Measurements from ENCODE around the gene PABPN1. TPM values are rescaled to one million over a fixed set of nuclear protein-coding genes. Genes with fewer than 3 reads are reported as not detected.

The PABPN1 gene
- total and polyA plus RNA-seq, 9 of the 15 experiments (the other 6 are each of a cell fraction or from before 2014, with no cell fraction given), result 32.6 to 388 (median 178) TPM

- TF ChIP-seq, protein P1, sequence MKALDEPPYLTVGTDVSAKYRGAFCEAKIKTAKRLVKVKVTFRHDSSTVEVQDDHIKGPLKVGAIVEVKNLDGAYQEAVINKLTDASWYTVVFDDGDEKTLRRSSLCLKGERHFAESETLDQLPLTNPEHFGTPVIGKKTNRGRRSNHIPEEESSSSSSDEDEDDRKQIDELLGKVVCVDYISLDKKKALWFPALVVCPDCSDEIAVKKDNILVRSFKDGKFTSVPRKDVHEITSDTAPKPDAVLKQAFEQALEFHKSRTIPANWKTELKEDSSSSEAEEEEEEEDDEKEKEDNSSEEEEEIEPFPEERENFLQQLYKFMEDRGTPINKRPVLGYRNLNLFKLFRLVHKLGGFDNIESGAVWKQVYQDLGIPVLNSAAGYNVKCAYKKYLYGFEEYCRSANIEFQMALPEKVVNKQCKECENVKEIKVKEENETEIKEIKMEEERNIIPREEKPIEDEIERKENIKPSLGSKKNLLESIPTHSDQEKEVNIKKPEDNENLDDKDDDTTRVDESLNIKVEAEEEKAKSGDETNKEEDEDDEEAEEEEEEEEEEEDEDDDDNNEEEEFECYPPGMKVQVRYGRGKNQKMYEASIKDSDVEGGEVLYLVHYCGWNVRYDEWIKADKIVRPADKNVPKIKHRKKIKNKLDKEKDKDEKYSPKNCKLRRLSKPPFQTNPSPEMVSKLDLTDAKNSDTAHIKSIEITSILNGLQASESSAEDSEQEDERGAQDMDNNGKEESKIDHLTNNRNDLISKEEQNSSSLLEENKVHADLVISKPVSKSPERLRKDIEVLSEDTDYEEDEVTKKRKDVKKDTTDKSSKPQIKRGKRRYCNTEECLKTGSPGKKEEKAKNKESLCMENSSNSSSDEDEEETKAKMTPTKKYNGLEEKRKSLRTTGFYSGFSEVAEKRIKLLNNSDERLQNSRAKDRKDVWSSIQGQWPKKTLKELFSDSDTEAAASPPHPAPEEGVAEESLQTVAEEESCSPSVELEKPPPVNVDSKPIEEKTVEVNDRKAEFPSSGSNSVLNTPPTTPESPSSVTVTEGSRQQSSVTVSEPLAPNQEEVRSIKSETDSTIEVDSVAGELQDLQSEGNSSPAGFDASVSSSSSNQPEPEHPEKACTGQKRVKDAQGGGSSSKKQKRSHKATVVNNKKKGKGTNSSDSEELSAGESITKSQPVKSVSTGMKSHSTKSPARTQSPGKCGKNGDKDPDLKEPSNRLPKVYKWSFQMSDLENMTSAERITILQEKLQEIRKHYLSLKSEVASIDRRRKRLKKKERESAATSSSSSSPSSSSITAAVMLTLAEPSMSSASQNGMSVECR (CRISPR knock-in tag; IDR thresholded peaks at IDR 0.05), result no peak; the same call in 1 of the 2 replicates
- TF ChIP-seq, protein P2, sequence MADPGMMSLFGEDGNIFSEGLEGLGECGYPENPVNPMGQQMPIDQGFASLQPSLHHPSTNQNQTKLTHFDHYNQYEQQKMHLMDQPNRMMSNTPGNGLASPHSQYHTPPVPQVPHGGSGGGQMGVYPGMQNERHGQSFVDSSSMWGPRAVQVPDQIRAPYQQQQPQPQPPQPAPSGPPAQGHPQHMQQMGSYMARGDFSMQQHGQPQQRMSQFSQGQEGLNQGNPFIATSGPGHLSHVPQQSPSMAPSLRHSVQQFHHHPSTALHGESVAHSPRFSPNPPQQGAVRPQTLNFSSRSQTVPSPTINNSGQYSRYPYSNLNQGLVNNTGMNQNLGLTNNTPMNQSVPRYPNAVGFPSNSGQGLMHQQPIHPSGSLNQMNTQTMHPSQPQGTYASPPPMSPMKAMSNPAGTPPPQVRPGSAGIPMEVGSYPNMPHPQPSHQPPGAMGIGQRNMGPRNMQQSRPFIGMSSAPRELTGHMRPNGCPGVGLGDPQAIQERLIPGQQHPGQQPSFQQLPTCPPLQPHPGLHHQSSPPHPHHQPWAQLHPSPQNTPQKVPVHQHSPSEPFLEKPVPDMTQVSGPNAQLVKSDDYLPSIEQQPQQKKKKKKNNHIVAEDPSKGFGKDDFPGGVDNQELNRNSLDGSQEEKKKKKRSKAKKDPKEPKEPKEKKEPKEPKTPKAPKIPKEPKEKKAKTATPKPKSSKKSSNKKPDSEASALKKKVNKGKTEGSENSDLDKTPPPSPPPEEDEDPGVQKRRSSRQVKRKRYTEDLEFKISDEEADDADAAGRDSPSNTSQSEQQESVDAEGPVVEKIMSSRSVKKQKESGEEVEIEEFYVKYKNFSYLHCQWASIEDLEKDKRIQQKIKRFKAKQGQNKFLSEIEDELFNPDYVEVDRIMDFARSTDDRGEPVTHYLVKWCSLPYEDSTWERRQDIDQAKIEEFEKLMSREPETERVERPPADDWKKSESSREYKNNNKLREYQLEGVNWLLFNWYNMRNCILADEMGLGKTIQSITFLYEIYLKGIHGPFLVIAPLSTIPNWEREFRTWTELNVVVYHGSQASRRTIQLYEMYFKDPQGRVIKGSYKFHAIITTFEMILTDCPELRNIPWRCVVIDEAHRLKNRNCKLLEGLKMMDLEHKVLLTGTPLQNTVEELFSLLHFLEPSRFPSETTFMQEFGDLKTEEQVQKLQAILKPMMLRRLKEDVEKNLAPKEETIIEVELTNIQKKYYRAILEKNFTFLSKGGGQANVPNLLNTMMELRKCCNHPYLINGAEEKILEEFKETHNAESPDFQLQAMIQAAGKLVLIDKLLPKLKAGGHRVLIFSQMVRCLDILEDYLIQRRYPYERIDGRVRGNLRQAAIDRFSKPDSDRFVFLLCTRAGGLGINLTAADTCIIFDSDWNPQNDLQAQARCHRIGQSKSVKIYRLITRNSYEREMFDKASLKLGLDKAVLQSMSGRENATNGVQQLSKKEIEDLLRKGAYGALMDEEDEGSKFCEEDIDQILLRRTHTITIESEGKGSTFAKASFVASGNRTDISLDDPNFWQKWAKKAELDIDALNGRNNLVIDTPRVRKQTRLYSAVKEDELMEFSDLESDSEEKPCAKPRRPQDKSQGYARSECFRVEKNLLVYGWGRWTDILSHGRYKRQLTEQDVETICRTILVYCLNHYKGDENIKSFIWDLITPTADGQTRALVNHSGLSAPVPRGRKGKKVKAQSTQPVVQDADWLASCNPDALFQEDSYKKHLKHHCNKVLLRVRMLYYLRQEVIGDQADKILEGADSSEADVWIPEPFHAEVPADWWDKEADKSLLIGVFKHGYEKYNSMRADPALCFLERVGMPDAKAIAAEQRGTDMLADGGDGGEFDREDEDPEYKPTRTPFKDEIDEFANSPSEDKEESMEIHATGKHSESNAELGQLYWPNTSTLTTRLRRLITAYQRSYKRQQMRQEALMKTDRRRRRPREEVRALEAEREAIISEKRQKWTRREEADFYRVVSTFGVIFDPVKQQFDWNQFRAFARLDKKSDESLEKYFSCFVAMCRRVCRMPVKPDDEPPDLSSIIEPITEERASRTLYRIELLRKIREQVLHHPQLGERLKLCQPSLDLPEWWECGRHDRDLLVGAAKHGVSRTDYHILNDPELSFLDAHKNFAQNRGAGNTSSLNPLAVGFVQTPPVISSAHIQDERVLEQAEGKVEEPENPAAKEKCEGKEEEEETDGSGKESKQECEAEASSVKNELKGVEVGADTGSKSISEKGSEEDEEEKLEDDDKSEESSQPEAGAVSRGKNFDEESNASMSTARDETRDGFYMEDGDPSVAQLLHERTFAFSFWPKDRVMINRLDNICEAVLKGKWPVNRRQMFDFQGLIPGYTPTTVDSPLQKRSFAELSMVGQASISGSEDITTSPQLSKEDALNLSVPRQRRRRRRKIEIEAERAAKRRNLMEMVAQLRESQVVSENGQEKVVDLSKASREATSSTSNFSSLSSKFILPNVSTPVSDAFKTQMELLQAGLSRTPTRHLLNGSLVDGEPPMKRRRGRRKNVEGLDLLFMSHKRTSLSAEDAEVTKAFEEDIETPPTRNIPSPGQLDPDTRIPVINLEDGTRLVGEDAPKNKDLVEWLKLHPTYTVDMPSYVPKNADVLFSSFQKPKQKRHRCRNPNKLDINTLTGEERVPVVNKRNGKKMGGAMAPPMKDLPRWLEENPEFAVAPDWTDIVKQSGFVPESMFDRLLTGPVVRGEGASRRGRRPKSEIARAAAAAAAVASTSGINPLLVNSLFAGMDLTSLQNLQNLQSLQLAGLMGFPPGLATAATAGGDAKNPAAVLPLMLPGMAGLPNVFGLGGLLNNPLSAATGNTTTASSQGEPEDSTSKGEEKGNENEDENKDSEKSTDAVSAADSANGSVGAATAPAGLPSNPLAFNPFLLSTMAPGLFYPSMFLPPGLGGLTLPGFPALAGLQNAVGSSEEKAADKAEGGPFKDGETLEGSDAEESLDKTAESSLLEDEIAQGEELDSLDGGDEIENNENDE (IDR thresholded peaks at IDR 0.05; ENCODE audit: low read depth, low read length), result no peak
- TF ChIP-seq, protein P3, sequence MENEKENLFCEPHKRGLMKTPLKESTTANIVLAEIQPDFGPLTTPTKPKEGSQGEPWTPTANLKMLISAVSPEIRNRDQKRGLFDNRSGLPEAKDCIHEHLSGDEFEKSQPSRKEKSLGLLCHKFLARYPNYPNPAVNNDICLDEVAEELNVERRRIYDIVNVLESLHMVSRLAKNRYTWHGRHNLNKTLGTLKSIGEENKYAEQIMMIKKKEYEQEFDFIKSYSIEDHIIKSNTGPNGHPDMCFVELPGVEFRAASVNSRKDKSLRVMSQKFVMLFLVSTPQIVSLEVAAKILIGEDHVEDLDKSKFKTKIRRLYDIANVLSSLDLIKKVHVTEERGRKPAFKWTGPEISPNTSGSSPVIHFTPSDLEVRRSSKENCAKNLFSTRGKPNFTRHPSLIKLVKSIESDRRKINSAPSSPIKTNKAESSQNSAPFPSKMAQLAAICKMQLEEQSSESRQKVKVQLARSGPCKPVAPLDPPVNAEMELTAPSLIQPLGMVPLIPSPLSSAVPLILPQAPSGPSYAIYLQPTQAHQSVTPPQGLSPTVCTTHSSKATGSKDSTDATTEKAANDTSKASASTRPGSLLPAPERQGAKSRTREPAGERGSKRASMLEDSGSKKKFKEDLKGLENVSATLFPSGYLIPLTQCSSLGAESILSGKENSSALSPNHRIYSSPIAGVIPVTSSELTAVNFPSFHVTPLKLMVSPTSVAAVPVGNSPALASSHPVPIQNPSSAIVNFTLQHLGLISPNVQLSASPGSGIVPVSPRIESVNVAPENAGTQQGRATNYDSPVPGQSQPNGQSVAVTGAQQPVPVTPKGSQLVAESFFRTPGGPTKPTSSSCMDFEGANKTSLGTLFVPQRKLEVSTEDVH (IDR thresholded peaks at IDR 0.05; ENCODE audit: low read depth, partially characterized antibody), result peak; percentile 77
- no peak for TF ChIP-seq NELFE (IDR thresholded peaks at IDR 0.05; ENCODE audit: insufficient read depth, insufficient read length)
Measured at GRCh38 chr14:23320584-23321571, at the start of gene PABPN1 (continued).

Data from K562 (cell line).